Natural killer cell (primary cell): Measurements from ENCODE around the gene TMEM117. TPM values are rescaled to one million over a fixed set of nuclear protein-coding genes. Genes with fewer than 3 reads are reported as not detected.

Source experiments
- ATAC-seq, 3 donors: fragments of 150-1000 bp in 2 of 3; fragments of 200-7000 bp in 1 of 3; cut with Tn5 transposase; 1 replicate in 1 of 3; 2 replicates in 2 of 3; pipeline ENCODE4 v1.10.0; 2021; ENCODE audit warnings: mild to moderate bottlenecking in 2 of 3, moderate library complexity in 2 of 3
- DNase-seq, 2 donors: peaks; one replicate each; pipeline versions ENCODE4 v3.0.0 to v3.0.0-alpha.2; 2013 to 2021; ENCODE audit warnings: mixed read lengths in 1 of 2
- H3K27ac ChIP-seq: one replicate; pipeline ENCODE4 v1.5.1; 2013; ENCODE audit warnings: mild to moderate bottlenecking, low read length
- H3K27me3 ChIP-seq: one replicate; pipeline ENCODE4 v1.6.1; 2013; ENCODE audit warnings: low read length; ENCODE audit not compliant: control insufficient read depth, insufficient read depth
- H3K36me3 ChIP-seq: one replicate; pipeline ENCODE4 v1.6.1; 2013; ENCODE audit warnings: low read length; ENCODE audit not compliant: control insufficient read depth, insufficient read depth
- H3K4me1 ChIP-seq: one replicate; pipeline ENCODE4 v1.6.1; 2013; ENCODE audit warnings: low read length; ENCODE audit not compliant: control insufficient read depth, insufficient read depth
- H3K4me3 ChIP-seq: one replicate; pipeline ENCODE4 v1.5.1; 2013; ENCODE audit warnings: low read length
- H3K9me3 ChIP-seq: one replicate; pipeline ENCODE4 v1.6.1; 2013; ENCODE audit warnings: low read length; ENCODE audit not compliant: control insufficient read depth, insufficient read depth
- H3K27ac Mint-ChIP-seq, 2 donors: one replicate each; pipeline ENCODE4 v1.8.0; 2022; ENCODE audit warnings: mild to moderate bottlenecking in 2 of 2, mixed read lengths in 2 of 2, moderate library complexity in 1 of 2
- H3K27me3 Mint-ChIP-seq, 2 donors: one replicate each; pipeline ENCODE4 v1.8.0; 2022; ENCODE audit warnings: low read depth in 2 of 2, mixed read lengths in 2 of 2
- H3K36me3 Mint-ChIP-seq: one replicate; pipeline ENCODE4 v1.8.0; 2022; ENCODE audit warnings: mixed read lengths
- H3K4me1 Mint-ChIP-seq, 2 donors: one replicate each; pipeline ENCODE4 v1.8.0; 2022; ENCODE audit warnings: mixed read lengths in 2 of 2
- H3K4me3 Mint-ChIP-seq: one replicate; pipeline ENCODE4 v1.8.0; 2022; ENCODE audit warnings: mild to moderate bottlenecking, moderate library complexity, mixed read lengths
- H3K9me3 Mint-ChIP-seq, 2 donors: one replicate each; pipeline ENCODE4 v1.8.0; 2022; ENCODE audit warnings: mixed read lengths in 2 of 2
- CTCF ChIP-seq: fragments of 200-600 bp; IDR thresholded peaks from one replicate; pipeline ENCODE4 v1.8.0; 2022; ENCODE audit warnings: antibody characterized with exemption
- WGBS: methylation state at CpG from one replicate; pipeline ENCODE4 v1.1.7; 2013; ENCODE audit warnings: missing lambda C conversion rate; ENCODE audit not compliant: insufficient coverage; 5-methylcytosine and 5-hydroxymethylcytosine counted together
- intact Hi-C: fragments of 100-400 bp; cut with micrococcal nuclease; formaldehyde crosslinking; loops from one replicate; pipeline ENCODE4 v1.14.2; 2022
- total RNA-seq, 4 donors: library from RNA; stranded (reverse); fragments of 120-200 nt in 1 of 4; gene quantifications; one replicate each; pipeline versions ENCODE4 v1.2.3 to v1.2.4, GENCODE V29; 2013 to 2022

Gene TMEM117
- total RNA-seq, 3 donors from 2014 or later (not counting 1 experiment from before 2014, with no cell fraction given) = 7.1 to 8.1 (median 7.9) TPM

- no peaks in the 10 kb centered on the region for H3K4me1 ChIP-seq
- Mint-ChIP-seq H3K27me3 (no peaks in the 10 kb centered on the region), H3K9me3 (no peaks in the 10 kb centered on the region), H3K4me1 (no peaks in the 10 kb centered on the region), H3K36me3 (no peaks in the 10 kb centered on the region), H3K27ac (no peak overlapping the region), H3K4me3 (no peak overlapping the region)
- no peak overlapping the region for H3K4me3 ChIP-seq
- no peaks in the 10 kb centered on the region for H3K36me3 ChIP-seq
- H3K27ac ChIP-seq = no peak overlapping the region
- ATAC-seq (no peak), DNase-seq (no peak)
- intact Hi-C loops = no loop called here
- no peaks in the 10 kb centered on the region for H3K9me3 ChIP-seq
- H3K27me3 ChIP-seq = no peaks in the 10 kb centered on the region
- no peak for TF ChIP-seq CTCF
- WGBS = 0% methylated on average over 1 of the region's 1 CpG
Observed at GRCh38 chr12:43912859-43913258, 77.0 kb downstream of the TMEM117 start.

- Histone ChIP-seq H3K36me3 (no peaks in the 10 kb centered on the region), H3K27ac (no peak overlapping the region), H3K4me1 (no peaks in the 10 kb centered on the region), H3K9me3 (no peaks in the 10 kb centered on the region), H3K27me3 (no peaks in the 10 kb centered on the region), H3K4me3 (no peak overlapping the region)
- H3K27ac Mint-ChIP-seq = no peak overlapping the region
- no peak for ATAC-seq
- H3K4me1 Mint-ChIP-seq = no peaks in the 10 kb centered on the region
- no peaks in the 10 kb centered on the region for H3K9me3 Mint-ChIP-seq
- 90% methylated on average over 4 of the region's 4 CpGs for WGBS
- no peak for TF ChIP-seq CTCF
- no peaks in the 10 kb centered on the region for H3K36me3 Mint-ChIP-seq
- DNase-seq = no peak
- H3K4me3 Mint-ChIP-seq = no peak overlapping the region
- no peaks in the 10 kb centered on the region for H3K27me3 Mint-ChIP-seq
- intact Hi-C loops = no loop called here
Observed at GRCh38 chr12:43914391-43914790, 78.5 kb downstream of the TMEM117 start.

- DNase-seq (no peak), ATAC-seq (no peak)
- Histone ChIP-seq H3K4me1 (no peaks in the 10 kb centered on the region), H3K4me3 (no peak overlapping the region), H3K9me3 (no peaks in the 10 kb centered on the region), H3K27me3 (no peaks in the 10 kb centered on the region), H3K27ac (no peak overlapping the region), H3K36me3 (no peaks in the 10 kb centered on the region)
- TF ChIP-seq CTCF = no peak
- no peaks in the 10 kb centered on the region for H3K36me3 Mint-ChIP-seq
- peaks cover 3 to 4% of the 10 kb centered on the region in 2 donors for H3K4me1 Mint-ChIP-seq
- 82% methylated on average over 3 of the region's 3 CpGs for WGBS
- no peak overlapping the region for H3K4me3 Mint-ChIP-seq
- intact Hi-C loops = no loop called here
- H3K27me3 Mint-ChIP-seq = no peaks in the 10 kb centered on the region
- H3K27ac Mint-ChIP-seq = no peak overlapping the region
- H3K9me3 Mint-ChIP-seq = no peaks in the 10 kb centered on the region
Observed at GRCh38 chr12:43914923-43915468, 79.1 kb downstream of the TMEM117 start.

- Mint-ChIP-seq H3K9me3 (no peaks in the 10 kb centered on the region), H3K4me1 (peaks cover 6 to 9% of the 10 kb centered on the region in 2 donors), H3K4me3 (no peak overlapping the region), H3K36me3 (no peaks in the 10 kb centered on the region), H3K27me3 (no peaks in the 10 kb centered on the region), H3K27ac (no peak overlapping the region)
- intact Hi-C loops = no loop called here
- Histone ChIP-seq H3K27me3 (no peaks in the 10 kb centered on the region), H3K9me3 (no peaks in the 10 kb centered on the region), H3K4me1 (no peaks in the 10 kb centered on the region), H3K36me3 (no peaks in the 10 kb centered on the region), H3K4me3 (no peak overlapping the region), H3K27ac (no peak overlapping the region)
- ATAC-seq (no peak), DNase-seq (no peak)
- WGBS = 83% methylated on average over 1 of the region's 2 CpGs
- no peak for TF ChIP-seq CTCF
Observed at GRCh38 chr12:43917896-43918295, 82.0 kb downstream of the TMEM117 start.
